BE2C (cell line): ENCODE data around the gene CD93.

ENCODE experiments used
- DNase-seq: peaks from one replicate; pipeline ENCODE4 v3.0.0-alpha.2; 2020
- H3K27me3 ChIP-seq: fragments of 250-450 bp; sonication (Bioruptor Pico); 2 replicates; pipeline ENCODE4 v1.5.1; 2020; ENCODE audit warnings: mild to moderate bottlenecking
- H3K36me3 ChIP-seq: fragments of 250-450 bp; sonication (Bioruptor Pico); 2 replicates; pipeline ENCODE4 v1.5.1; 2020; ENCODE audit warnings: mild to moderate bottlenecking
- H3K4me1 ChIP-seq: fragments of 250-450 bp; sonication (Bioruptor Pico); 2 replicates; pipeline ENCODE4 v1.5.1; 2020
- H3K4me3 ChIP-seq: 2 replicates; pipeline ENCODE4 v1.5.1; 2011; ENCODE audit warnings: low read depth, low read length
- H3K9me3 ChIP-seq: fragments of 250-450 bp; sonication (Bioruptor Pico); 2 replicates; pipeline ENCODE4 v1.5.1; 2020
- CTCF ChIP-seq: IDR thresholded peaks from 2 replicates; pipeline ENCODE4 v1.5.1; 2012; ENCODE audit warnings: mild to moderate bottlenecking, low read depth, low read length

CD93 gene

GRCh38 chr20:23079016-23079351, 7.1 kb downstream of the CD93 start:
- TF ChIP-seq CTCF: no peak
- Histone ChIP-seq H3K4me3 (no peak overlapping the region), H3K4me1 (no peaks in the 10 kb centered on the region), H3K27me3 (no peaks in the 10 kb centered on the region), H3K36me3 (no peaks in the 10 kb centered on the region), H3K9me3 (no peaks in the 10 kb centered on the region)
- DNase-seq: no peak

DNA sequence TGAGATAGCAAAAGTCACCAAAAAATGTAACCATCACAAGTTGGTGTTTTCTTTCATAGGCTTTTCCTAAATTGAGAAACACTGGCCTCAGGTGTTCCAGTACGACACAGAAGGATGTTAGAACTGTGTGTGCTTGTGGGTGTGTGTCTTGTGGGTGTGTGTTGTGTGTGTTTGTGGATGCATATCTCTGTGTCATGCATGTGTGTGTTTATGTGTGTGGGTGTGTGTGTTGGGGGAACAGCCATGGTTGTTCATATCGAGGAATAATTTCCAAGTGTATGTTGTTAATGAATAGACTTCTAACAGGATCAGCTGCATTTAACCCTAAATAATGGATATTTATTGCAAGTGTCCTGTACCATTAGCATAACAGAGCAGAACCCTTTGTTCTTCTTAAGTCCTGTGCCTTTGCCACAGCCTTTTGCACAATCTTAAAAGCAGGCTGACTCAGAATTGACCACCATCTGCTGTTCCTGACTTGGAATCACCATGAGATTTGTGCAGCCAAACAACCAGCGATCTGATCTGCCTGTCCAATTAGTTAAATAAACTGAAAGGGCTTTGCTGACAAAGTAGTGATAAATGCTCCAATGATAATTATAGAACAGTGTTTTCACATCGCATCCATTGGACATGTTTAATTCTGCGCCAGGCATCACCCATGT, 7.6 kb downstream of the CD93 start:
- no peak for DNase-seq
- TF ChIP-seq CTCF: no peak
- no peak overlapping the region for H3K4me3 ChIP-seq
- no peaks in the 10 kb centered on the region for H3K36me3 ChIP-seq
- H3K9me3 ChIP-seq: no peaks in the 10 kb centered on the region
- H3K4me1 ChIP-seq: no peaks in the 10 kb centered on the region
- no peaks in the 10 kb centered on the region for H3K27me3 ChIP-seq

DNA sequence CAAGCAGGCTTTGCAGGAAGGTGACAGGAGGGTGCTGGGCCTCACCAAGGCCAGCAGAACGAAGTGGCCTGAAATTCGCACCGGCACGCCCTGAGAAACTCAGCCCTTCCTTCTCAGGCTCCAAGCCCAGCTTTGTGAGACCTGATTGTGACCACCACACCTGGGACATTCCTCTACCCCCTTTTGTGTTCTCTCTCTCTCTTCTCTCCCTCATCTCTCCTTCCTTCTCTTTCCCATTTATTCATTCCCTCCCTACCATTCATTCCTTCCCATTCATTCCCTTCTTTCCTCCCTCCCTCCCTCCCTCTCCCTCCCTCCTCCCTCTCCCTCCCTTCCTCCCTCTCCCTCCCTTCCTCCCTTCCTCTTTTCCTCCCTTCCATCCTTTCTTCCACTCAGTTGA, 8.8 kb downstream of the CD93 start:
- H3K4me3 ChIP-seq: no peak overlapping the region
- no peak for TF ChIP-seq CTCF
- H3K27me3 ChIP-seq: no peaks in the 10 kb centered on the region
- H3K36me3 ChIP-seq: no peaks in the 10 kb centered on the region
- no peaks in the 10 kb centered on the region for H3K4me1 ChIP-seq
- H3K9me3 ChIP-seq: no peaks in the 10 kb centered on the region
- DNase-seq: no peak

- DNase-seq: no peak
- Histone ChIP-seq H3K27me3 (no peaks in the 10 kb centered on the region), H3K4me1 (no peaks in the 10 kb centered on the region), H3K4me3 (no peak overlapping the region), H3K36me3 (no peaks in the 10 kb centered on the region), H3K9me3 (no peaks in the 10 kb centered on the region)
- TF ChIP-seq CTCF: no peak
Observed at GRCh38 chr20:23074052-23074451, 12.1 kb downstream of the CD93 start.

GRCh38 chr20:23072892-23073586, 13.1 kb downstream of the CD93 start:
- no peaks in the 10 kb centered on the region for H3K27me3 ChIP-seq
- H3K4me1 ChIP-seq: no peaks in the 10 kb centered on the region
- no peak overlapping the region for H3K4me3 ChIP-seq
- no peaks in the 10 kb centered on the region for H3K9me3 ChIP-seq
- no peaks in the 10 kb centered on the region for H3K36me3 ChIP-seq
- no peak for DNase-seq
- no peak for TF ChIP-seq CTCF

- Histone ChIP-seq H3K4me1 (no peaks in the 10 kb centered on the region), H3K9me3 (no peaks in the 10 kb centered on the region), H3K4me3 (no peak overlapping the region), H3K27me3 (no peaks in the 10 kb centered on the region), H3K36me3 (no peaks in the 10 kb centered on the region)
- no peak for TF ChIP-seq CTCF
- no peak for DNase-seq
Observed at GRCh38 chr20:23071996-23072395, 14.1 kb downstream of the CD93 start.
